Smooth muscle cell (in vitro differentiated cells): ENCODE results near the gene CPTP. TPM values are rescaled to one million over a fixed set of nuclear protein-coding genes. Genes with fewer than 3 reads are reported as not detected.

Experiments used
- DNase-seq: peaks from one replicate; lab custom pipeline; 2025; ENCODE audit not compliant: unreplicated experiment; lab: John Stamatoyannopoulos, UW
- H2AFZ ChIP-seq: fragments of 200-600 bp; sonication (generic); 2 replicates; pipeline ENCODE4 v1.6.0; 2016; ENCODE audit warnings: antibody characterized with exemption, low read depth, mild to moderate bottlenecking
- H3F3A ChIP-seq: fragments of 200-600 bp; sonication (generic); 2 replicates; pipeline ENCODE4 v1.6.0; 2017; ENCODE audit warnings: antibody characterized with exemption, low read depth
- H3K27ac ChIP-seq: fragments of 200-600 bp; sonication (generic); 2 replicates; pipeline ENCODE4 v1.5.1; 2016; ENCODE audit warnings: low read depth, mild to moderate bottlenecking
- H3K27me3 ChIP-seq: fragments of 200-600 bp; sonication (generic); 2 replicates; pipeline ENCODE4 v1.6.1; 2016; ENCODE audit warnings: low read depth, mild to moderate bottlenecking
- H3K36me3 ChIP-seq: fragments of 200-600 bp; sonication (generic); 2 replicates; pipeline ENCODE4 v1.5.1; 2016; ENCODE audit warnings: low read depth
- H3K4me1 ChIP-seq: fragments of 200-600 bp; sonication (generic); 2 replicates; pipeline ENCODE4 v1.5.1; 2016; ENCODE audit warnings: low read depth
- H3K4me2 ChIP-seq: fragments of 200-600 bp; sonication (generic); 2 replicates; pipeline ENCODE4 v1.6.0; 2016; ENCODE audit warnings: mild to moderate bottlenecking
- H3K4me3 ChIP-seq: fragments of 200-600 bp; sonication (generic); 2 replicates; pipeline ENCODE4 v1.5.1; 2016; ENCODE audit warnings: mild to moderate bottlenecking
- H3K79me2 ChIP-seq: fragments of 200-600 bp; sonication (generic); 2 replicates; pipeline ENCODE4 v1.6.0; 2016; ENCODE audit warnings: low read depth, mild to moderate bottlenecking
- H3K9ac ChIP-seq: fragments of 200-600 bp; sonication (generic); 2 replicates; pipeline ENCODE4 v1.6.0; 2016; ENCODE audit warnings: low read depth
- H3K9me3 ChIP-seq: fragments of 200-600 bp; sonication (generic); replicated peaks from 2 replicates; pipeline ENCODE4 v1.5.1; 2016; ENCODE audit warnings: low read depth
- H4K20me1 ChIP-seq: fragments of 200-600 bp; sonication (generic); 2 replicates; pipeline ENCODE4 v1.6.0; 2016; ENCODE audit warnings: low read depth
- CTCF ChIP-seq: fragments of 200-600 bp; sonication (generic); IDR thresholded peaks from 2 replicates; pipeline ENCODE4 v1.5.1; 2017; ENCODE audit warnings: borderline replicate concordance, mild to moderate bottlenecking, antibody characterized with exemption; ENCODE audit not compliant: insufficient read depth, poor library complexity, severe bottlenecking
- WGBS: methylation state at CpG from one replicate; pipeline ENCODE4 v1.1.7; 2016; ENCODE audit warnings: low lambda C conversion rate; 5-methylcytosine and 5-hydroxymethylcytosine counted together
- polyA plus RNA-seq: library from polyadenylated mRNA; unstranded; fragments of >200 nt; fragmentation: Nextera tagmentation; extraction: Ambion mirVana; gene quantifications from 2 replicates; pipeline ENCODE4 v1.2.1, GENCODE V29; 2016
- total RNA-seq: library from RNA; depleted of rRNA; stranded (reverse); fragments of >200 nt; gene quantifications from 2 replicates; pipeline ENCODE4 v1.2.3, GENCODE V29; 2014

CPTP gene
- total and polyA plus RNA-seq, 2 experiments from 2014 or later, result 16.2 to 34.3 TPM

DNA sequence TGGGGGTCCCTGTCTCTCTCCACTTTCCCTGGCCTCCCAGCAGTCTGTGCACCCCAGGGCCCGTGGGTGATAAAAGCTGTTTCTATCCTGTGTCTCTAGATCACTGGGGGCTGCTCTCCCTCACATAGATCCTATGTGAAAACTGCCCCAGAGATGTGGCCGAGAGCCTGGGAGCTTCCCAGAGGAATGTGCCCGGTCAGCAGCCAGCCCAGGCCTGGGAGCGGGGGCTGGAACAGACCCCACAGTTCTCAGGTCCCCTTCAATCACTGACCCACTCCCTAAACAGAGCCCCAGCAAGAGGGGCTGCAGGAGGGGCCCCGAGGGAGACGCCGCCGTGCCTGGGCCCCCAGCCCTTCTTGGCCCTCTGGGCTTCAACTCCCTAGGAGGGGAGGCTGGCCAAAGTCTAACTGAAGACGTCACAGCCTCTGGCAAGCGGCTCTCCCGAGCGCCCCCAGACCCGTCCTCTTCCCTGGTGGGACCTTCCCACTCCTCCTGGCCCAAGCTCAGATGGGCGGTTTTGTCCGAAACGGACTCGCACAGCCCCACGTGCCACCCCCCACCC is 33.4 kb downstream of the CPTP start:
- Histone ChIP-seq H3K4me3 (peak overlapping the region; percentile 64), H3K36me3 (no peaks in the 10 kb centered on the region), H3F3A (peaks cover 31% of the 10 kb centered on the region), H3K27me3 (no peaks in the 10 kb centered on the region), H3K79me2 (peaks cover 50% of the 10 kb centered on the region), H2AFZ (no peak overlapping the region), H3K9me3 (no peaks in the 10 kb centered on the region), H4K20me1 (peaks cover 48% of the 10 kb centered on the region), H3K9ac (peak overlapping the region; percentile 85), H3K4me2 (peak overlapping the region; percentile 92), H3K4me1 (peaks cover 54% of the 10 kb centered on the region), H3K27ac (peak overlapping the region; percentile 96)
- TF ChIP-seq CTCF, result no peak
- DNase-seq, result no peak
- WGBS, result 20% methylated on average over 18 of the region's 18 CpGs

GRCh38 chr1:1358433-1359271 is 34.0 kb downstream of the CPTP start, which contains the start of gene MXRA8:
Gene MXRA8, minus strand, starts transcription at chr1:1358555. Its CDS starts 51 bp downstream, at chr1:1358504.
- DNase-seq, result peak; percentile 67
- peak within 1 kb of the TSS; percentile 85 for H3K9ac ChIP-seq

DNA sequence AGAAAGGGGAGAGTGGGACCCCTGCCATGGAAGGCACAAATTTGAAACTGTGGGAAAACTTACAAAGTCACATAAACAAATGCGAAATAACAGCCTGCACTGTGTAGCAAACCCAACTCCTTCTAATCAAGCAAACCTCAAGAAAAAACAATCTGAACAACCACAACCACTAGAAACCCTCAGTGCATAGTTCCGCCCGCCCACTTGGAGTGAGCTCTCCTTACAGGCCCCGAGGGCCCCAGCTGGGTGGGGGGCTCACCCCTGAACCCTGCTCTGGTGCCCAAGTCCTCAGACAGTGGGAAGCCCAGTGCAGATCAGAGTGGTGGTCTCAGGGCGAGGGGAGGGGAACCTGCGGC is 34.7 kb downstream of the CPTP start:
- peak overlapping the region; percentile 96 for H3K27ac ChIP-seq
- H3K4me1 ChIP-seq, result peaks cover 48% of the 10 kb centered on the region
- H3F3A ChIP-seq, result peaks cover 18% of the 10 kb centered on the region
- peaks cover 37% of the 10 kb centered on the region for H3K79me2 ChIP-seq
- peak overlapping the region; percentile 92 for H3K4me2 ChIP-seq
- H3K9ac ChIP-seq, result peak overlapping the region; percentile 85
- no peak for TF ChIP-seq CTCF
- no peaks in the 10 kb centered on the region for H3K36me3 ChIP-seq
- no peaks in the 10 kb centered on the region for H3K27me3 ChIP-seq
- WGBS, result 46% methylated on average over 6 of the region's 6 CpGs
- no peaks in the 10 kb centered on the region for H3K9me3 ChIP-seq
- H4K20me1 ChIP-seq, result peaks cover 34% of the 10 kb centered on the region
- peak overlapping the region; percentile 64 for H3K4me3 ChIP-seq
- no peak for DNase-seq
- H2AFZ ChIP-seq, result no peak overlapping the region

More at GRCh38 chr1:1358433-1359271, 34.0 kb downstream of the CPTP start, which contains the start of gene MXRA8:
- Histone ChIP-seq H3K79me2 (peaks cover 43% of the 10 kb centered on the region), H2AFZ (no peak within 1 kb of the TSS), H3K9me3 (no peaks in the 10 kb centered on the region), H3K36me3 (no peaks in the 10 kb centered on the region), H3K27ac (peak within 1 kb of the TSS; percentile 96), H4K20me1 (peaks cover 41% of the 10 kb centered on the region), H3K4me2 (peak within 1 kb of the TSS; percentile 92), H3K4me3 (peak within 1 kb of the TSS; percentile 64), H3K27me3 (no peaks in the 10 kb centered on the region), H3F3A (peaks cover 25% of the 10 kb centered on the region), H3K4me1 (peaks cover 54% of the 10 kb centered on the region)
- no peak for TF ChIP-seq CTCF
- WGBS, result 9% methylated on average over 25 of the region's 29 CpGs
